Hepatocyte (in vitro differentiated cells): ENCODE data around the gene OTOP2. TPM values are rescaled to one million over a fixed set of nuclear protein-coding genes. Genes with fewer than 3 reads are reported as not detected.

Experiments used
- DNase-seq: peaks from one replicate; pipeline ENCODE4 v3.0.0-alpha.2; 2016; ENCODE audit warnings: low spot score
- H2AFZ ChIP-seq: fragments of 200-600 bp; sonication (generic); 2 replicates; pipeline ENCODE4 v1.6.0; 2016; ENCODE audit warnings: antibody characterized with exemption, mild to moderate bottlenecking
- H3K27ac ChIP-seq: fragments of 200-600 bp; sonication (generic); 2 replicates; pipeline ENCODE4 v1.5.1; 2016; ENCODE audit warnings: mild to moderate bottlenecking
- H3K27me3 ChIP-seq: fragments of 200-600 bp; sonication (generic); 2 replicates; pipeline ENCODE4 v1.6.1; 2016
- H3K36me3 ChIP-seq: fragments of 200-600 bp; sonication (generic); replicated peaks from 2 replicates; pipeline ENCODE4 v1.5.1; 2016; ENCODE audit warnings: low read depth; ENCODE audit not compliant: insufficient read depth
- H3K4me1 ChIP-seq: fragments of 200-600 bp; sonication (generic); 2 replicates; pipeline ENCODE4 v1.5.1; 2016; ENCODE audit warnings: mild to moderate bottlenecking, moderate library complexity; ENCODE audit not compliant: insufficient read depth
- H3K4me2 ChIP-seq: fragments of 200-600 bp; sonication (generic); 2 replicates; pipeline ENCODE4 v1.6.0; 2016
- H3K4me3 ChIP-seq: fragments of 200-600 bp; sonication (generic); 2 replicates; pipeline ENCODE4 v1.5.1; 2016; ENCODE audit warnings: mild to moderate bottlenecking
- H3K79me2 ChIP-seq: fragments of 200-600 bp; sonication (generic); 2 replicates; pipeline ENCODE4 v1.6.0; 2017; ENCODE audit warnings: mild to moderate bottlenecking
- H3K9me2 ChIP-seq: fragments of 200-600 bp; sonication (generic); replicated peaks from 2 replicates; pipeline ENCODE4 v1.6.0; 2017; ENCODE audit warnings: mild to moderate bottlenecking; ENCODE audit not compliant: insufficient read depth
- H3K9me3 ChIP-seq: fragments of 200-600 bp; sonication (generic); 2 replicates; pipeline ENCODE4 v1.5.1; 2016; ENCODE audit warnings: low read depth, mild to moderate bottlenecking
- H4K20me1 ChIP-seq: fragments of 200-600 bp; sonication (generic); 2 replicates; pipeline ENCODE4 v1.6.0; 2016; ENCODE audit warnings: mild to moderate bottlenecking; ENCODE audit not compliant: insufficient read depth, poor library complexity, severe bottlenecking
- CTCF ChIP-seq: fragments of 200-600 bp; sonication (generic); IDR thresholded peaks from 2 replicates; pipeline ENCODE4 v1.5.1; 2016; ENCODE audit warnings: antibody characterized with exemption, mild to moderate bottlenecking; ENCODE audit not compliant: poor library complexity
- EZH2 ChIP-seq: fragments of 200-600 bp; sonication (generic); IDR thresholded peaks from 2 replicates; pipeline ENCODE4 v1.6.1; 2016; ENCODE audit warnings: antibody characterized with exemption, mild to moderate bottlenecking, borderline replicate concordance
- EZH2phosphoT487 ChIP-seq: fragments of 200-600 bp; sonication (generic); IDR thresholded peaks from one replicate; pipeline ENCODE4 v1.6.1; 2018; ENCODE audit warnings: antibody characterized with exemption, mild to moderate bottlenecking, low read depth, moderate library complexity; ENCODE audit not compliant: unreplicated experiment, severe bottlenecking
- WGBS: methylation state at CpG from one replicate; pipeline ENCODE4 v1.1.6; 2016; ENCODE audit warnings: low lambda C conversion rate; ENCODE audit errors: missing lambda C conversion rate; 5-methylcytosine and 5-hydroxymethylcytosine counted together
- polyA plus RNA-seq: library from polyadenylated mRNA; unstranded; fragments of >200 nt; fragmentation: Nextera tagmentation; extraction: Ambion mirVana; gene quantifications from 2 replicates; pipeline ENCODE4 v1.2.1, GENCODE V29; 2016
- total RNA-seq: library from RNA; depleted of rRNA; stranded (reverse); fragments of >200 nt; gene quantifications from 2 replicates; pipeline ENCODE4 v1.2.3, GENCODE V29; 2014

The OTOP2 gene
- total and polyA plus RNA-seq, 2 experiments from 2014 or later: 0.19 to 1.1 TPM

- Histone ChIP-seq H3K4me3 (no peak overlapping the region), H3K4me1 (peaks cover 11% of the 10 kb centered on the region), H2AFZ (no peak overlapping the region), H3K9me2 (no peaks in the 10 kb centered on the region), H3K79me2 (no peaks in the 10 kb centered on the region), H4K20me1 (no peaks in the 10 kb centered on the region), H3K9me3 (no peaks in the 10 kb centered on the region), H3K27ac (no peak overlapping the region), H3K36me3 (no peaks in the 10 kb centered on the region), H3K27me3 (no peaks in the 10 kb centered on the region), H3K4me2 (no peak overlapping the region)
- 85% methylated on average over 26 of the region's 32 CpGs for WGBS
- TF ChIP-seq EZH2: no peak
- DNase-seq: no peak
Measured at GRCh38 chr17:74951680-74952421, 27.8 kb downstream of the OTOP2 start.

GRCh38 chr17:74952431-74953133 lies 28.5 kb downstream of the OTOP2 start:
- H3K27ac ChIP-seq: peak overlapping the region; percentile 65
- TF ChIP-seq EZH2: no peak
- no peak for TF ChIP-seq EZH2phosphoT487
- no peak for TF ChIP-seq CTCF
- 89% methylated on average over 23 of the region's 24 CpGs for WGBS

GRCh38 chr17:74953134-74953687 lies 29.1 kb downstream of the OTOP2 start:
- H3K79me2 ChIP-seq: no peaks in the 10 kb centered on the region
- no peak overlapping the region for H3K4me3 ChIP-seq
- H3K27me3 ChIP-seq: no peaks in the 10 kb centered on the region
- DNase-seq: peak; percentile 51
- no peak overlapping the region for H2AFZ ChIP-seq
- H3K9me3 ChIP-seq: no peaks in the 10 kb centered on the region
- no peaks in the 10 kb centered on the region for H4K20me1 ChIP-seq
- H3K4me2 ChIP-seq: no peak overlapping the region
- peak overlapping the region; percentile 65 for H3K27ac ChIP-seq
- no peak for TF ChIP-seq EZH2phosphoT487
- no peak for TF ChIP-seq EZH2
- no peak for TF ChIP-seq CTCF
- WGBS: 70% methylated on average over 11 of the region's 11 CpGs
- H3K4me1 ChIP-seq: peaks cover 11% of the 10 kb centered on the region
- no peaks in the 10 kb centered on the region for H3K36me3 ChIP-seq
- H3K9me2 ChIP-seq: no peaks in the 10 kb centered on the region

More at GRCh38 chr17:74952431-74953133, 28.5 kb downstream of the OTOP2 start:
- no peaks in the 10 kb centered on the region for H3K9me2 ChIP-seq
- no peaks in the 10 kb centered on the region for H3K79me2 ChIP-seq
- no peak for DNase-seq
- no peaks in the 10 kb centered on the region for H3K27me3 ChIP-seq
- no peaks in the 10 kb centered on the region for H4K20me1 ChIP-seq
- H2AFZ ChIP-seq: no peak overlapping the region
- no peaks in the 10 kb centered on the region for H3K9me3 ChIP-seq
- H3K4me2 ChIP-seq: no peak overlapping the region
- H3K4me1 ChIP-seq: peaks cover 11% of the 10 kb centered on the region
- no peak overlapping the region for H3K4me3 ChIP-seq
- H3K36me3 ChIP-seq: no peaks in the 10 kb centered on the region

- Histone ChIP-seq H3K4me1 (peaks cover 11% of the 10 kb centered on the region), H3K27me3 (no peaks in the 10 kb centered on the region), H3K79me2 (no peaks in the 10 kb centered on the region), H3K9me2 (no peaks in the 10 kb centered on the region), H3K9me3 (no peaks in the 10 kb centered on the region), H4K20me1 (no peaks in the 10 kb centered on the region), H3K27ac (no peak overlapping the region), H3K4me3 (no peak overlapping the region), H3K4me2 (no peak overlapping the region), H3K36me3 (no peaks in the 10 kb centered on the region), H2AFZ (no peak overlapping the region)
- no peak for TF ChIP-seq EZH2
- TF ChIP-seq CTCF: no peak
- TF ChIP-seq EZH2phosphoT487: no peak
- 95% methylated on average over 15 of the region's 15 CpGs for WGBS
- DNase-seq: no peak
Measured at GRCh38 chr17:74954115-74954514, 30.0 kb downstream of the OTOP2 start.
